Glomerular endothelial cell (primary cell): ENCODE measurements around the gene CXCL14. TPM values are rescaled to one million over a fixed set of nuclear protein-coding genes. Genes with fewer than 3 reads are reported as not detected.
"Not testable (repeated sequence)": the region's sequence is repeated elsewhere in the genome, so short reads cannot be mapped to it uniquely, and the experiment has no call there.

Source experiments
- DNase-seq: peaks from one replicate; pipeline ENCODE4 v3.0.0-alpha.2; 2011; ENCODE audit warnings: low read depth, low spot score; ENCODE audit errors: extremely low read depth
- total RNA-seq: library from RNA; depleted of rRNA; stranded (reverse); fragments of >200 nt; gene quantifications from 2 replicates; pipeline ENCODE4 v1.2.3, GENCODE V29; 2015

CXCL14 gene
- total RNA-seq, 1 donor from 2014 or later = not detected

- no peak for DNase-seq
These were observed 31.9 kb downstream of the CXCL14 start for GRCh38 chr5:135546912-135547311.

- DNase-seq = no peak
These were observed 32.7 kb downstream of the CXCL14 start for GRCh38 chr5:135546101-135546500.

DNA sequence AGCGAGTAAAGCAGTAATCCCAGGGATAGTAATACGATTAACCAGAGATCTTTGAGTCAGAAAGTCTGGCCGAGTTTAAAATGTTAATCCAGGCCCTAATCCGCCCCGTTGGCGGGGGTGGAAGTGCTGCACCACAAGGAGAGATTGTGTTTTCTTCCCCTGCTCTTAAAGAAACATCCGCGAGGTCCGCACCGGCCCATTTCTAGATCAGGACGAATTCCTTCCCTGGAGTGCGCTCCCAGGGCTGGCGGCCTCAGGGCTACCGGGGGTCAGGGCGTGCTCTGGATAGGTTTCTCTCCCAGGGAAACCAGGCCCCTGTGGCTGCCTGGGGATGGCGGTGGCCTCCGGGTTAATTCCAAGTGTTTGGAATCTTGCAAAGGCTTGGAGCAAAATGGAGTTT, 33.7 kb downstream of the CXCL14 start:
- DNase-seq = no peak

- no peak for DNase-seq
These were observed 35.1 kb downstream of the CXCL14 start for GRCh38 chr5:135543485-135544304.

GRCh38 chr5:135543001-135543484, 35.7 kb downstream of the CXCL14 start:
- DNase-seq = no peak

DNA sequence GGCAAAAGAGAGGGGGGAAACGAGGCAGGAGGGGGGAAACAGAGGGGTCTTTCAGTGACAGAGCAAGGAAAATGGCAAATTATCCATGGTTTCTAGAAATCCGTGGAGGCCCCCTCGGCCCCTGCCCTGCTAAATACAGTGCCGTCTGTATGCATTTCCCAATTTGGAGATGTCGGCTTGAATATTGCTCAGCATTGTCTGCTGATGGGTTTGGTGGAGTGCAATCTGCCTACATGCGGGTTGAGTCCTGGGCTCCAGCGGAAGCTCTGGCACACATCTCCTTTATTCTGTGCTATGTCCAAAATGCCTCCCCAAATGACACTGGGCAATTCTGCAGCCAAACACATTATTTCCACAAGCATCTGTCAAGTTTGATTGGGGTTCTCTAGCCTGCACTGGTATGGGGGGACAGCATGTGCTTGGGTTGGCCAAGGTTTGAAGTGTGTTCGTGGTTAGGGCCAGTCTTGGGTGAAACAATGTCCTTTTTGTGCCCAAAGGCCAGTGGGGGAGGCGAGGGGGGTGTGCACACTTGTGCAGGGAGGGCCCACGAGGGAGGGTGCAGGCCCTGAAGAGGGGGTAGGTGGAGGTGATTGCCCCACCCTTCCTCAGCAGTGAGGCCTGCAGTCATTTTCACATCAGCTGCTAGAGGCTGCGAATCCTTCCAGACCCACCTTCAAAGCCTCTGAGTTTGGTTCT, 36.8 kb downstream of the CXCL14 start:
- DNase-seq = no peak

- DNase-seq = no peak
These were observed 39.3 kb downstream of the CXCL14 start for GRCh38 chr5:135539430-135540005.

- DNase-seq = no peak
These were observed 40.5 kb downstream of the CXCL14 start for GRCh38 chr5:135538261-135538660.

DNA sequence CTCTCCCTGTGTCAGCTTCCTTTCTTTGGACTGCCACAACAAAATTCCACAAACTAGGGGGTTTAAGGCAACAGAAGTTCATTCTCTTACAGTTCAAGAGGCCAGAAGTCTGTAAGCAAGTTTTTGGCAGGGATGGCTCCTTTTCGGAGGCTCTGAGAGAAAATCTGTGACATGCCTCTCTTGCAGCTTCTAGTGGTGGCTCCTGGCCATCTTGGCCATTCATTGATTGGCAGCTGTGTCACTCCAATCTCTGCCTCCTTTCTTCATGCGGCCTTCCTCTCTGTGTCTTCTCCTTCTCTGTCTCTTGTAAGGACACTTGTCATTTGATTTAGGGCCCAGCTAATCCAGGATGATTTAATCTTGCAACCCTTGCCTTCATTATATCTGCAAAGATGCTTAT, 41.0 kb downstream of the CXCL14 start:
- no peak for DNase-seq

GRCh38 chr5:135537271-135537670, 41.5 kb downstream of the CXCL14 start:
- DNase-seq = no peak

GRCh38 chr5:135535820-135536801, 42.7 kb downstream of the CXCL14 start, which contains the start of gene NEUROG1:
Gene NEUROG1, minus strand, starts transcription at chr5:135535964. Its CDS starts 274 bp downstream, at chr5:135535690.
- no peak for DNase-seq

DNA sequence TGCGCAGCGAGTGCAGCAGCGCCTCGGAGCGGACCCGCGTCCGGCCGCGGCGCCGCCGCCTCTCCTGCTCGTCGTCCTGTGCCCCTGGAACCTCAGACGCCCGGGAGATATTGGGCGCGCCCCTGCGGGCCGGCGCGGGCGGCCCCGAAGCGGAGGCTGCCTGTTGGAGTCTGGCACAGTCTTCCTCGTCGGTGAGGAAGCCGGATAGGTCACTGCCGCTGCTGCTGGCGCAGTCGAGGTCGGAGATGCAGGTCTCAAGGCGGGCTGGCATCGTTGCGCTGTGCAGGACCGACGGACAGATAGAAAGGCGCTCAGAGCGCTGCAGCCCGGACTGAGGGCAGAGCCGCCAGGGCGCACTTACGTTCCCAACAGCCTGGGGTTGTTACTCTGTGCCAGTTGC, 43.4 kb downstream of the CXCL14 start:
- DNase-seq = no peak

DNA sequence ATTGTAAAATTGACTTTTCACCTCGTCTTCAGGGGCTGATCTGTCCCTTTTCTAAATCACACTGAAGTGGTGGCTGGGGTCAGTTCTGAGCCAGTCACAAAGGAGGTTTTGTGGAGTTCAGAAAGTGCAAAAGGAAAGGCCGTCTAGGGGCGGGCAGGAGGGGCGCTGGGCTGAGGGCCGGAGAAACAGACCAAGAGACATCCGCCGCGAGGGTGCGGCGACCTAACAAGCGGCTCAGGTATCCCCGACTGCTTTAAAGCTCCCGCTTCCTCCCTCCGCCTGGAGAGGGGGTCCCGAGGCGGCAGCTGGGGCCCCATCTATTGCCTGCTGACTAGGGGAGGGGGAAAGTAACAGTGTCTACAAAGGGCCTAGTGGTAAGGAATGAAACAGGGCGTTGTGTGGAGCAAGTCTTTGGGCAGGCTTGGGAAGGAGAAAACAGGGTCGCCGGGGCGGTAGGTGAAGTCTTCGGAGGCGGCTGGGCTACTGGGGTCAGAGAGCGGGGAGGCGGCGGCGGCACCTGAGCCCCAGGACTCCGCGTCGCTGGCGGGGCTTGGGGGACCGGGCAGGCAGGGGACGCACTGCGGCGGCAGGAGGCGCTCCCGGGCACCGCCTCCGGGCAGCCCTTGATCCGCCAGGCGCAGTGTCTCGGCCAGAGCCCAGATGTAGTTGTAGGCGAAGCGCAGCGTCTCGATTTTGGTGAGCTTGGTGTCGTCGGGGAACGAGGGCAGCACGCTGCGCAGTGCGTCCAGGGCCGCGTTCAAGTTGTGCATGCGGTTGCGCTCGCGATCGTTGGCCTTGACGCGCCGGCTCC, 44.0 kb downstream of the CXCL14 start:
- DNase-seq = no peak

GRCh38 chr5:135533794-135534193, 45.0 kb downstream of the CXCL14 start:
- no peak for DNase-seq

DNA sequence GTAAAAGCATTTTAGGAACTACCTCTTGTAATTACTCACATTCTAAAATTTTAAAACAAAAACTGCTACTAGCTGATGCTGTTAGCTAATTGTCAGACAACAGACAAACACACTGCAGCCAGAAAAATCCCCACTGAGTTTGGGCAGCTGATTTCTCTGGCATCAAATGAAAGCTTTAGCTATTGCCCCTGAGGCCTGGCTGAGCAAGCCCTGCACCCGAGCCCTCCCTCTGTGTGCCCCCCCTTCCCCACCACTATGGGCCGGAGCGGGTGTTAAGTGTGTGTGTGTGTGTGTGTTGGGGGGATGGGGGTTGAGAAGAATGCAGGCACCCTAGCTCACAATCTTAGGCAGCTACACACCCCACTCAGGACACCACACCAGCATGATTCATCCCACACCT, 45.5 kb downstream of the CXCL14 start:
- DNase-seq = no peak

- DNase-seq = not testable (repeated sequence)
These were observed 49.2 kb downstream of the CXCL14 start for GRCh38 chr5:135529576-135529975.

- DNase-seq = no peak
These were observed 51.9 kb downstream of the CXCL14 start for GRCh38 chr5:135526924-135527323.

DNA sequence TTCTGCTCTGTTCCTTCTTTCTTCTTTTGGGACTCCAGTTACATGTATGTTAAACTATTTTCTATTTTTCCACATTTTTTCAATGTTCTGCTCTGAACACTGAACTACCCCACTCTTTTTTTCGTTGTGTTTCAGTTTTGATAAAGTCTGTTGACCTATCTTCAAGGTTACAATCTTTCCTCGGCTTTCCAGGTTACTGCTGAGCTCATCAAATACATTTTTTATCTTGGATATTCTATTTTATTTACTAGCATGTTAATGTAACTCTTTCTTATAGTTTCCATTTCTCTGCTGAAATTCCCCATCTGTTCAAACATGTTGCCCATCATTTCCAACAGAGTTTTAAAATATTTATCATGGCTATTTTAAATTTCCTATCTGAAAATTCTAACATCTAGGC, 56.8 kb downstream of the CXCL14 start:
- no peak for DNase-seq
